ENCODE measurements around the gene PRKCB.

GRCh38 chr16:23847948-23848347, 12.2 kb downstream of the PRKCB start:
- TF ChIP-seq EZH2 (IDR thresholded peaks at IDR 0.05; ENCODE audit: borderline replicate concordance) (no peak), CTCF (IDR thresholded peaks at IDR 0.05; ENCODE audit: poor library complexity) (no peak)
